ENCODE results near the gene PPP2R1A. TPM values are rescaled to one million over a fixed set of nuclear protein-coding genes. Genes with fewer than 3 reads are reported as not detected.
"Not testable (repeated sequence)": the region's sequence is repeated elsewhere in the genome, so short reads cannot be mapped to it uniquely, and the experiment has no call there.

Gene PPP2R1A
- total RNA-seq, 2 experiments from 2014 or later = 168 to 207 TPM

DNA sequence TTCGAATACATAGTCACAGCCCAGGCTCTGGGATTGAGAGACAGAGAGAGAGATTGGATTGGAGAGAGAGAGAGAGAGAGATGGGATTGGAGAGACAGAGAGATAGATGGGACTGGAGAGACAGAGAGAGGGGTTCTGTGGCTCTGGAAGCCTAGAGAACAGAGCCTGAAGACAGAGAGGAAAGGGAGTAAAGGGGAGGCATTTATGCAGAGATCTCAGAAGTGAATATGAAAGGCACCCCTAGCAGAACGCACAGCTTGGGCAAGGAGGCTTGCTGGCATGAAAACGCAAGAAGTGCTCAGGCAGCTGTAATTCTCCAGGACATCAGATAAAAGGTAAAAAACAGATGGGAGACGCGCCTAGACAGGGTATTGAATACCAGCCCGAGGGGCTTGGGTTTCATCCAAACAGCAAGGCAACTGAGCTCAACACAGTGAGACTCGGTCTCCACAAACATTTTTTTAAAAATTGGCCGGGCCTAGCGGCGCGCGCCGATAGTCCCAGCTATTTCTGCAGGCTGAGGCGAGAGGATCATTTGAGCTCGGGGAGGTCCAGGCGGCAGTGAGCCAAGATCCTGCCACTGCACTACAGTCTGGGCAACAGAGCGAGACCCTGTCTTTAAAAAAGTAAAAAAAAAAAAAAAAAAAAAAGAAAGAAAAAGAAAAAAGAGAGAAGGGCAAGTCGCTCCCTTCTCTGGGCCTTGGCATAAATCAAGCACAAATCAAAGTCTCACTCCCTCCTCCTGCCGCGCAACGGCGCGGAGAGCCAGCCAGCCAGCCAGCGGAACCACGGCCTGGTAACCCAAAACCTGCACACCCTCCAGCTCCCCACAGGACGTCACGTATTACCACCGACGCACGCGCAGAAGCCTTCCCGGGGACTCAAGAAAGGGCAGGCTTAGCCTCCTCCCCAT lies 774 bp upstream of the PPP2R1A start:
- H3K9me3 Mint-ChIP-seq (ENCODE audit: low read depth) = no peaks in the 10 kb centered on the region
- no peaks in the 10 kb centered on the region for H3K27me3 Mint-ChIP-seq
- H3K4me1 Mint-ChIP-seq = peaks cover 25% of the 10 kb centered on the region
- no peak for ATAC-seq
- peak overlapping the region; percentile 96 for H3K27ac Mint-ChIP-seq
- no peak for DNase-seq
- peaks cover 24% of the 10 kb centered on the region for H3K36me3 Mint-ChIP-seq
- peak overlapping the region; percentile 86 for H3K4me3 Mint-ChIP-seq
- CTCF ChIA-PET = interaction anchor here (0.6 to 1.6 kb wide), 8 partner anchors 14 to 819 kb away, joined by 3 to 6 read pairs (median 3); partner anchors contain the start of gene ZNF836

DNA sequence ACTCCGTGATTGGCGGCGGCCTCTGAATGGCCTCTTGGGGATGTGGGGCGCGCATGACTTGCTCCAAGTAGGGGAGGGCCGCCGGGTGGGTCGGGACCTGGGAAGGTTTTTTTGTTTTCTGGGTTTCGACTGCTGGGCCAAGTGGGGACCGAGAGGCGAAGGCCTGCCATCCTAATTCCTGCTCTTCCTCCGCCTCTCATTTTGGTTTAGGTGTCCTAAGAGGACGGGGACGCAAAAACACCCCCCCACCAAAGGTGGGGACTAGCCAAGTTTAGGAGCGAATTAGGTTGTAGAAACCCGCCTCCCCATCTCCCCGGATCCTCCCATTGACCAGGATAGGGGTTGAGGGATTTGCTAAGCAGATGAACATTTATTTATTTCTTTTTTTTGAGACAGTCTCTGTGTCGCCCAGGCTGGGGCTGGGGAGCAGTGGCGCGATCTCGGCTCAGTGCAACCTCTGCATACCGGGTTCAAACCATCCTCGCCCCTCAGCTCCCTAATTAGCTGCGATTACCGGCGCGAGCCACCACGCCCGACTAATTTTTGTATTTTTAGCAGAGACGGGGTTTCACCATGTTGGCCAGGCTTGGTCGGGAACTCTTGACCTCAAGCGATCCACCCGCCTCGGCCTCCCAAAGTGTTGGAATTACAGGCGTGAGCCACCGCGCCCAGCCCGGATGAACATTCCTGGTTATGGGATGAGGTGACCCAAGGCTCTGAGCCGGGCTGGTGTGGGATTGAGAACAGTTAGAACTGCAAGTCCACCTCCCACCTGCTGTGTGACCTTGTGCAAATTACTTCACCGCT lies 838 bp downstream of the PPP2R1A start:
- peak overlapping the region; percentile 86 for H3K4me3 Mint-ChIP-seq

DNA sequence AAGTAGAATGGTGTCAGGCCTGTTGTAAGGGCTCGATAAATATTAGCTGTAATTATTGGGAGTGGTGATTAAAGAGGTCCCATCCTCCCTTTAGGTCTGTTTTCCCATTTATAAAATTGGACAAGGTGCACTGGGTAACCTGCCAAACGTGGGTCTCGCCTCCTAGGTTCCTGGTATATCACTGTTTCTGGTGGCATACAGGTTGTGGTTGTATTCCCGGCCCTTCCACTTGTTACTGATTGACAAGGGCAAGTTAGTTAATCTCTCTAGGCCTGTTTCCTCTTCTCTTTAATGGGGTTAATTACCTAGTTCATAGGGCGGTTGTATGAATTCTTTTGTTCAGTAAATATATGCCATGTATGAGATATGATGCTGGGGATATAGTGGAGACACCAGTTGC lies 1.5 kb downstream of the PPP2R1A start:
- DNase-seq (no peak), ATAC-seq (no peak)
- H3K9me3 Mint-ChIP-seq (ENCODE audit: low read depth) = peaks cover 4% of the 10 kb centered on the region
- CTCF ChIA-PET = no interaction called here
- H3K27me3 Mint-ChIP-seq = no peaks in the 10 kb centered on the region
- H3K36me3 Mint-ChIP-seq = peaks cover 47% of the 10 kb centered on the region
- peaks cover 26% of the 10 kb centered on the region for H3K4me1 Mint-ChIP-seq
- H3K4me3 Mint-ChIP-seq = peak overlapping the region; percentile 86
- H3K27ac Mint-ChIP-seq = peak overlapping the region; percentile 96

More for the DNA sequence above, 838 bp downstream of the PPP2R1A start:
- Mint-ChIP-seq H3K4me1 (peaks cover 26% of the 10 kb centered on the region), H3K27me3 (no peaks in the 10 kb centered on the region), H3K36me3 (peaks cover 40% of the 10 kb centered on the region), H3K27ac (peak overlapping the region; percentile 96), H3K9me3 (ENCODE audit: low read depth) (peaks cover 4% of the 10 kb centered on the region)
- no peak for ATAC-seq
- CTCF ChIA-PET = no interaction called here
- peak; percentile 47 for DNase-seq

DNA sequence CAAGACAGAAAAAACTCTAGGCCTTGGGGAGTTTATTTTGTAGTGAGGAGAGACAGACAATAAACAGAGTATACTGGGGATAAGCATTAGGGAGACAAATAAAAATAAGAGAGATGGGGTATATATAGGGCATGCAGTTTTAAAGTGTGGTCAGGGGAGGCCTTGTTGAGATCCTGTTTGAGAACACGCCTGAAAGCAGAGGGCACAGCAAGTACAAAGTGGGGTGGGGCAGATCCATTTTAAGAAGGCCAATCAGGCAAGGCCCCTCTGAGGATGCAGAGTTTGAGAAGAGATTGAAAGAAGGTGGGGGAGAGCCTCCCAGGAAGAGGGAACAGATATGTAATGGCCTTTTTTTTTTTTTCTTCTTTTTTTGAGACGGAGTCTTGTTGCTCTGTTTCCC lies 2.1 kb downstream of the PPP2R1A start:
- peak overlapping the region; percentile 3 for H3K27ac Mint-ChIP-seq
- no peaks in the 10 kb centered on the region for H3K27me3 Mint-ChIP-seq
- H3K4me3 Mint-ChIP-seq = peak overlapping the region; percentile 86
- H3K4me1 Mint-ChIP-seq = peaks cover 26% of the 10 kb centered on the region
- ATAC-seq (no peak), DNase-seq (no peak)
- peaks cover 52% of the 10 kb centered on the region for H3K36me3 Mint-ChIP-seq
- H3K9me3 Mint-ChIP-seq (ENCODE audit: low read depth) = peaks cover 4% of the 10 kb centered on the region
- CTCF ChIA-PET = no interaction called here

DNA sequence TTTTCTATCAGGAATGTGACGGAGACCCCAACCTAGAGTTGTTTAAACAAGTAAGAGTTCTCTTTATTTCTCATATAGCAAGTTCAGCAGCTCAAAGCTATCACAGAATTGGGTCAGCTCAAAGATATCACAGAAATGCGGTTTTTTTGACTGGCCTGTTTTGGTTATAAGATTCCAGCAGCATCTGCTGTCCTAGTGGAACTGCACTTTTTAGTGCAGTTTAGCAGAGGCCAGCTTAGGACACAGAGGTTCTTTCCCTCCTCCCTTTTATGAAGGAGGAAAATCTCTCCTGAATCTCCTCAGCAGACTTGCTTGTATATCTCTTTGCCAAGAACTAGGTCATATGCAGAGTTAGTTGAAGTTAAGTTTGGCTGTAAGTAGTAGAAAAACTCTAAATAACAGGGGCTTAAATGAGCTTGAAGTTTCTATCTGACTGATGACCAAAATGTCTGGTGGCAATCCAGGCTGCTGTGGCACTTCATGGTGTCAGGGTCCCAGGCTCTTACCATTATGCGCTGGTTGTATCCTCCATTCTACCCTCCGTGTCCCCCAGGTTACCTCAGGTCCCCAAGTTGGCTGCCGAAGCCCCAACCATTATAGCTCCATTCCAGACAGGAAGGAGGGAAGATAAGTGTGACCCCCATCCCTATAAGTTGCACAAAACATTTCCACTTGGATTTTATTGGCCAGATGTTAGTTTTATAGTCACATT lies 6.6 kb downstream of the PPP2R1A start:
- DNase-seq (no peak), ATAC-seq (no peak)
- H3K27ac Mint-ChIP-seq = no peak overlapping the region
- H3K9me3 Mint-ChIP-seq (ENCODE audit: low read depth) = peaks cover 4% of the 10 kb centered on the region
- H3K4me1 Mint-ChIP-seq = peaks cover 15% of the 10 kb centered on the region
- H3K4me3 Mint-ChIP-seq = no peak overlapping the region
- H3K36me3 Mint-ChIP-seq = peaks cover 71% of the 10 kb centered on the region
- CTCF ChIA-PET = no interaction called here
- no peaks in the 10 kb centered on the region for H3K27me3 Mint-ChIP-seq

DNA sequence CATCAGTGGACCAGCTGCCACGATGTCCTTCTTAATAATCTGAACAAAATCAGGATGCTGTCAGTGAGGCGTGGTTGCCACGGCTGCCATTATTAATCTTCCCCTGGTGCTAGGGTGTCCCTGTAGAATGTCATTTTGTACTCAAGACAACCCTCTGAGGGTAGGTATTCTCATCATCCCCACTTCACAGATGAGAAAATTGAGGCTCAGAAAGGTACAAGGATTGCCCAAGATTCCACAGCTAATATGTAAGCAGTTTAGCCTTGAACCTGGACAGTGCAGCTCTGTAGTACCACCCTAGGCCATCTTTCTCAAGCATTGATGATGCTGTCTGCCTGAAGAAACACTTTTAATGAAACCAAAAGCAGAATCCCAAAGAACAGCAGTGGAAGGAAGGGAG lies 8.1 kb downstream of the PPP2R1A start:
- CTCF ChIA-PET = no interaction called here
- H3K4me3 Mint-ChIP-seq = no peak overlapping the region
- no peaks in the 10 kb centered on the region for H3K27me3 Mint-ChIP-seq
- H3K36me3 Mint-ChIP-seq = peaks cover 69% of the 10 kb centered on the region
- ATAC-seq (no peak), DNase-seq (no peak)
- H3K27ac Mint-ChIP-seq = no peak overlapping the region
- H3K9me3 Mint-ChIP-seq (ENCODE audit: low read depth) = peaks cover 4% of the 10 kb centered on the region
- H3K4me1 Mint-ChIP-seq = peaks cover 4% of the 10 kb centered on the region

DNA sequence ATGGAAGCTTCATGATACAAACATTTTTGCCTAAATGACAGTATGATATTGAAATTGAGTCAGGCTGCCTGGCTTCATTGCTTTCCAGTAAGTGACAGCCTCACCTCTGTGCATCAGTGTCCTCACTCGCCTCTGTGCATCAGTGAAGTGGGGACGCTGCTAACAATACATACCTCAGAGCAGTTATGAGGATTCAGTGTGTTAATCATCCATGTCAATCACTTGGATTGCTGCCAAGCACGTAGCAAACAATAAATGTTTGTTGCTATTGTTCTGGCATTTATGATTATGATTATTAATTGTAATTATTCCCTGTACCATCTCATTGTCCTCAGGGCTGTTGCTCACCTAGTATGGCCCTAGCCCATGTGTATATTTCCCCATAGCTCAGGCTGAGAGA lies 8.8 kb downstream of the PPP2R1A start:
- no peak for ATAC-seq
- H3K36me3 Mint-ChIP-seq = peaks cover 68% of the 10 kb centered on the region
- peaks cover 4% of the 10 kb centered on the region for H3K9me3 Mint-ChIP-seq (ENCODE audit: low read depth)
- H3K4me1 Mint-ChIP-seq = peaks cover 2% of the 10 kb centered on the region
- H3K27ac Mint-ChIP-seq = no peak overlapping the region
- DNase-seq = no peak
- CTCF ChIA-PET = interaction anchor here (0.5 kb wide), 1 partner anchor 198 kb away, joined by 3 read pairs; no protein-coding TSS in a partner anchor
- no peak overlapping the region for H3K4me3 Mint-ChIP-seq
- no peaks in the 10 kb centered on the region for H3K27me3 Mint-ChIP-seq

DNA sequence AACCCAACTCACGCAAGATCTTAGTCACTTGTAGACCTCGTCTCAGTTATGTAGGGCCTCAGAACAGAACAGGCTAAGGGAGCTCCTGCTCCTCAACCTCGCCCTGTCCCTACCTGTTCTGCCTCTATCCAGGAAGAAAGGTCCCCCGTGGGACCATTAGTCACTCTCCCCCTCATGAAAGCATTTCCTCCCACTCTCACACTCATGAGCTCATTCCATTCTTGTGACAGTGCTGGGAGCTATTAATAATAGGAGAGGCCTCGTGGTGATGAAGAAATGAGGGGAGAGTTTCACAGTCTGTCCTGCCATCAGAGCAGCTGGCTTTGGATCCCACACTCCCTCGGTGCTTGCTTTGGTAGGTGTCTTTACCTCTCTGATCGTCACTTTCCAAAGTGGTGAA lies 10.2 kb downstream of the PPP2R1A start:
- ATAC-seq = no peak
- Mint-ChIP-seq H3K4me3 (no peak overlapping the region), H3K4me1 (no peaks in the 10 kb centered on the region), H3K36me3 (peaks cover 67% of the 10 kb centered on the region), H3K27ac (no peak overlapping the region), H3K27me3 (no peaks in the 10 kb centered on the region), H3K9me3 (ENCODE audit: low read depth) (no peaks in the 10 kb centered on the region)
- CTCF ChIA-PET = no interaction called here
- no peak for DNase-seq

DNA sequence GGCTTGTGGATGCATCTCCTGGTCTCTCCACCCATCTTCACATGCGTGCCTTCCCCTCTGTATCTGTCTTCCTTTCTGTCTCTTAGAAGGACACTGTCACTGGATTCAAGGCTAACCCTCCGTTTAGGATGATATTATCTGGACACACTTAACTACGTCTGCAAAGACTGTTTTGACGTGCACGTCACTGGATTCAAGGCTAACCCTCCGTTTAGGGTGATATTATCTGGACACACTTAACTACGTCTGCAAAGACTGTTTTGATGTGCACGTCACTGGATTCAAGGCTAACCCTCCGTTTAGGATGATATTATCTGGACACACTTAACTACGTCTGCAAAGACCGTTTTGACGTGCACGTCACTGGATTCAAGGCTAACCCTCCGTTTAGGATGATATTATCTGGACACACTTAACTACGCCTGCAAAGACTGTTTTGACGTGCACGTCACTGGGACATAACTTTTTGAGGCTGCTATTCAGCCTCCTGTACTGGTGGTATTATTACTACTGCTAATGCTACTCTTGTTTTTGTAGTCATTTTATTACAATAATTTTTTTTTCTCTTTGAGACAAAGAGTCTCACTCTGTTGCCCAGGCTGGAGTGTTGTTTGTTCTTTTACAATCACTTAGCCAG lies 11.0 kb downstream of the PPP2R1A start:
- H3K36me3 Mint-ChIP-seq = peaks cover 67% of the 10 kb centered on the region
- DNase-seq; ATAC-seq; H3K9me3 Mint-ChIP-seq (ENCODE audit: low read depth); H3K27me3 Mint-ChIP-seq; CTCF ChIA-PET; H3K4me1 Mint-ChIP-seq; H3K27ac Mint-ChIP-seq; H3K4me3 Mint-ChIP-seq: not testable (repeated sequence)

DNA sequence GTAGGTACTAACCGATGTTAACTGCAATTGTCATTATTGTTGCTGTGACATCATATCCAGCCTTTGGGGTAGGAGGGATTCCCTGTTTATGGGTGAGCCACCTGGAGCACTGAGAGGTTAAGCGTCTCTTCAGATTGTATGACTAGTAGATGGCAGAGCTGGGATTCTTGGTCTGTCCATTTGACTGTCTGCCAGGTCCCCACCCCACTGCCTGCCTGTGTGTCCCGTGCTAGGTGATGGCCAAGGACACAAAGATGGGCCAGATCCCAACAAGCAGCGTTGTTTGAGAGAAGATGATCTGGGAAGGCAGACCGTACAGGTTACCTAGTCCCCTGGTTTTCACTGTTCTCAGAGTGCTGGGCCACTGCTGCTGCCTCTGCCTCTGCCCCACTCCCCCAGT lies 16.6 kb downstream of the PPP2R1A start:
- no peak overlapping the region for H3K4me3 Mint-ChIP-seq
- no peaks in the 10 kb centered on the region for H3K9me3 Mint-ChIP-seq (ENCODE audit: low read depth)
- ATAC-seq (no peak), DNase-seq (no peak)
- CTCF ChIA-PET = no interaction called here
- no peak overlapping the region for H3K27ac Mint-ChIP-seq
- no peaks in the 10 kb centered on the region for H3K4me1 Mint-ChIP-seq
- H3K36me3 Mint-ChIP-seq = peaks cover 73% of the 10 kb centered on the region
- H3K27me3 Mint-ChIP-seq = no peaks in the 10 kb centered on the region

DNA sequence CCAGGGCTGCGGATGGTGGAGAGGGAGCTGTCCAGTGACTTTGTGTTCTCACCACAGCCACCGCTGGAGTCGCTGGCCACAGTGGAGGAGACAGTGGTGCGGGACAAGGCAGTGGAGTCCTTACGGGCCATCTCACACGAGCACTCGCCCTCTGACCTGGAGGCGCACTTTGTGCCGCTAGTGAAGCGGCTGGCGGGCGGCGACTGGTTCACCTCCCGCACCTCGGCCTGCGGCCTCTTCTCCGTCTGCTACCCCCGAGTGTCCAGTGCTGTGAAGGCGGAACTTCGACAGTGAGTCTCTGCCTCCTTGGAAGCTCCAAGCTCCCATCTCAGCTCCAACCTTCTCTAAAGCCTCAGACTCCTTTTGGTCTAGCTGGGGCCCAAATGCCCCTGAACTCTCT lies 21.4 kb downstream of the PPP2R1A start:
- DNase-seq (no peak), ATAC-seq (no peak)
- no peak overlapping the region for H3K27ac Mint-ChIP-seq
- CTCF ChIA-PET = interaction anchor here (0.6 kb wide), 1 partner anchor 22 kb away, joined by 3 read pairs; the partner anchor contains the start of gene PPP2R1A
- H3K36me3 Mint-ChIP-seq = peaks cover 78% of the 10 kb centered on the region
- no peaks in the 10 kb centered on the region for H3K9me3 Mint-ChIP-seq (ENCODE audit: low read depth)
- no peaks in the 10 kb centered on the region for H3K27me3 Mint-ChIP-seq
- no peak overlapping the region for H3K4me3 Mint-ChIP-seq
- no peaks in the 10 kb centered on the region for H3K4me1 Mint-ChIP-seq

DNA sequence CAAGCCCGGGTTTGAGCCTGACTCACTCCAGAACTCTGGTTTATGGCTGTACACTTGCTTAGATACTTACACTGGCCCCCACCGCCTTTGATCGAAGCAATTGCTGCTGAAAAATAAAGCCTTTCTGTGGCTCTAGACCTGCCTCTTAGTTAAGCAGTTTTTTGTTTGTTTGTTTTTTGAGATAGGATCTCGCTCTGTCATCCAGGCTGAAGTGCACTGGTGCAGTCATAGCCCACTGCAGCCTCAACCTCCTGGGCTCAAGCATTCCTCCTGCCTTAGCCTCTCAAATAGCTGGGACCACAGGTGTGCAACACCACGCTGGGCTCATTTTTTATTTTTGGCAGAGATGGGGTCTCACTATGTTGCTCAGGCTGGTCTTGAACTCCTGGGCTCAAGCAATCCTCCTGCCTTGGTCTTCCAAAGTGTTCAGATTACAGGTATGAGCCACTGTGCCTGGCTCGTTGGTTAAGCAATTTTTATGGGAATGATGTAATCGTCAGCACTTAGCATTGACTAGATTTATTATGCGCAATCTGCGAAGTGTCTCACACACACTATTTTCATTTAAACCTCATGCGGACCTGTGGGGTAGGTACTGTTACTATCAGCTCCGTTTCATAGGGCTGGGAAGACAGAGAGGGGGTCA lies 22.2 kb downstream of the PPP2R1A start:
- Mint-ChIP-seq H3K27me3 (no peaks in the 10 kb centered on the region), H3K36me3 (peaks cover 77% of the 10 kb centered on the region), H3K9me3 (ENCODE audit: low read depth) (no peaks in the 10 kb centered on the region), H3K4me1 (no peaks in the 10 kb centered on the region), H3K27ac (no peak overlapping the region), H3K4me3 (no peak overlapping the region)
- no peak for DNase-seq
- ATAC-seq = no peak
- CTCF ChIA-PET = interaction anchor here (0.6 kb wide), 1 partner anchor 23 kb away, joined by 3 read pairs; the partner anchor contains the start of gene PPP2R1A
